A549 (cell line): ENCODE measurements around the gene JADE3. TPM values are rescaled to one million over a fixed set of nuclear protein-coding genes. Genes with fewer than 3 reads are reported as not detected.

ENCODE experiments used
- ATAC-seq, 2 experiments: fragments of 200-7000 bp in 1 of 2; fragments of >200 bp in 1 of 2; cut with Nextera tagmentation in 1 of 2; cut with Tn5 transposase in 1 of 2; 3 replicates each; pipeline versions ENCODE4 v1.8.0 to v1.9.1; 2018 to 2020; ENCODE audit warnings: mild to moderate bottlenecking in 1 of 2, moderate library complexity in 1 of 2
- CTCF ChIA-PET: fragments of 300-600 bp; sonication (Branson Sonifier 250); formaldehyde crosslinking; extraction: SDS; loops from one replicate; lab custom pipeline; 2021; ENCODE audit warnings: antibody characterized with exemption, inconsistent platforms; lab: Yijun Ruan, JAX
- POLR2A ChIA-PET: fragments of 350-600 bp; formaldehyde crosslinking; extraction: SDS; loops from one replicate; lab custom pipeline; 2021; ENCODE audit warnings: antibody characterized with exemption, inconsistent platforms; lab: Yijun Ruan, JAX
- DNase-seq, 2 experiments: peaks; one replicate each; pipeline versions ENCODE4 v3.0.0 to v3.0.0-alpha.2; 2011 to 2016; ENCODE audit warnings: low read depth in 1 of 2, low spot score in 1 of 2
- FAIRE-seq: peaks from 2 replicates; lab custom pipeline; 2011; peaks lifted over from hg19 to GRCh38; lab: Jason Lieb, UNC
- H3K27ac ChIP-seq, 2 experiments: fragments of >200 bp; sonication (Bioruptor Twin); formaldehyde crosslinking; 3 replicates each; pipeline ENCODE4 v1.5.1; 2016 to 2017
- H3K4me1 ChIP-seq: fragments of >200 bp; sonication (Bioruptor Twin); formaldehyde crosslinking; 3 replicates; pipeline ENCODE4 v1.6.1; 2016
- H3K4me2 ChIP-seq: fragments of >200 bp; sonication (Bioruptor Twin); formaldehyde crosslinking; 3 replicates; pipeline ENCODE4 v1.6.1; 2016
- H3K4me3 ChIP-seq: fragments of >200 bp; sonication (Bioruptor Twin); formaldehyde crosslinking; 3 replicates; pipeline ENCODE4 v1.5.1; 2016
- H3K9me3 ChIP-seq: fragments of >200 bp; sonication (Bioruptor Twin); formaldehyde crosslinking; 3 replicates; pipeline ENCODE4 v1.6.1; 2016
- BCL3 ChIP-seq: fragments of >200 bp; sonication (Bioruptor Twin); formaldehyde crosslinking; IDR thresholded peaks from 3 replicates; pipeline ENCODE4 v1.6.1; 2016
- CBX8 ChIP-seq: fragments of 200-600 bp; sonication (generic); IDR thresholded peaks from 2 replicates; pipeline ENCODE4 v1.6.1; 2016
- CEBPB ChIP-seq, 2 experiments: fragments of >200 bp in 1 of 2; sonication (Bioruptor Twin) in 1 of 2; formaldehyde crosslinking in 1 of 2; IDR thresholded peaks; 2 replicates each; pipeline ENCODE4 v1.6.1; 2012 to 2016
- CHD4 ChIP-seq: fragments of 200-600 bp; sonication (generic); IDR thresholded peaks from 2 replicates; pipeline ENCODE4 v1.6.1; 2016; ENCODE audit warnings: antibody characterized with exemption, mild to moderate bottlenecking, borderline replicate concordance
- CTCF ChIP-seq: fragments of >200 bp; sonication (Bioruptor Twin); formaldehyde crosslinking; IDR thresholded peaks from 3 replicates; pipeline ENCODE4 v1.5.1; 2016
- E2F6 ChIP-seq: IDR thresholded peaks from 2 replicates; pipeline ENCODE4 v1.6.1; 2012; ENCODE audit warnings: low read depth, borderline replicate concordance
- ELK1 ChIP-seq: fragments of 150-350 bp; IDR thresholded peaks from 2 replicates; pipeline ENCODE4 v1.6.1; 2014; ENCODE audit warnings: low read depth, mild to moderate bottlenecking, low read length
- ESRRA ChIP-seq: fragments of 150-350 bp; IDR thresholded peaks from 2 replicates; pipeline ENCODE4 v1.6.1; 2014; ENCODE audit warnings: mild to moderate bottlenecking, low read length, borderline replicate concordance
- FOSL2 ChIP-seq, 2 experiments: fragments of 450-650 bp in 1 of 2; fragments of >200 bp in 1 of 2; sonication (Bioruptor Twin) in 1 of 2; formaldehyde crosslinking; IDR thresholded peaks; 2 replicates each; pipeline versions ENCODE4 v1.5.0 to v1.6.1; 2016 to 2020; ENCODE audit warnings: mild to moderate bottlenecking in 1 of 2, moderate library complexity in 1 of 2
- HEYL ChIP-seq: fragments of 250-450 bp; sonication (Bioruptor Pico); IDR thresholded peaks from 2 replicates; pipeline ENCODE4 v1.8.0; 2021; ENCODE audit warnings: mild to moderate bottlenecking, moderate library complexity
- KDM1A ChIP-seq: fragments of 200-600 bp; sonication (generic); IDR thresholded peaks from 2 replicates; pipeline ENCODE4 v1.6.1; 2016; ENCODE audit warnings: low read depth, mild to moderate bottlenecking
- MAX ChIP-seq: IDR thresholded peaks from 2 replicates; pipeline ENCODE4 v1.6.1; 2012
- MAZ ChIP-seq: fragments of 150-350 bp; IDR thresholded peaks from 2 replicates; pipeline ENCODE4 v1.6.1; 2014; ENCODE audit warnings: antibody characterized with exemption, low read depth, low read length, borderline replicate concordance
- MYC ChIP-seq: IDR thresholded peaks from 2 replicates; pipeline ENCODE4 v1.6.1; 2012; ENCODE audit warnings: mild to moderate bottlenecking, inconsistent platforms, low read length, improper control_type of control experiment, borderline replicate concordance
- PBX3 ChIP-seq: IDR thresholded peaks from 2 replicates; pipeline ENCODE4 v1.6.1; 2012
- RAD21 ChIP-seq, 2 experiments: fragments of >200 bp in 1 of 2; sonication (Bioruptor Twin) in 1 of 2; formaldehyde crosslinking in 1 of 2; IDR thresholded peaks in 1 of 2; conservative IDR thresholded peaks in 1 of 2; 2 replicates in 1 of 2; 3 replicates in 1 of 2; pipeline ENCODE4 v1.6.1; 2012 to 2018; ENCODE audit warnings: inconsistent platforms in 1 of 2
- RARB ChIP-seq: fragments of 250-450 bp; sonication (Bioruptor Pico); IDR thresholded peaks from 2 replicates; pipeline ENCODE4 v1.8.0; 2021; ENCODE audit warnings: mild to moderate bottlenecking, moderate library complexity
- REST ChIP-seq: fragments of 200-600 bp; sonication (generic); IDR thresholded peaks from 2 replicates; pipeline ENCODE4 v1.6.1; 2016; ENCODE audit warnings: antibody characterized with exemption, mild to moderate bottlenecking, moderate library complexity
- RNF2 ChIP-seq: fragments of 200-600 bp; sonication (generic); IDR thresholded peaks from 2 replicates; pipeline ENCODE4 v1.6.1; 2016; ENCODE audit warnings: low read depth, mild to moderate bottlenecking, antibody characterized with exemption, moderate library complexity, borderline replicate concordance
- SMC3 ChIP-seq: fragments of >200 bp; sonication (Bioruptor Twin); formaldehyde crosslinking; IDR thresholded peaks from 3 replicates; pipeline ENCODE4 v1.6.1; 2018; ENCODE audit warnings: inconsistent platforms
- TP53 ChIP-seq: fragments of 250-450 bp; sonication (Bioruptor Pico); IDR thresholded peaks from 2 replicates; pipeline ENCODE4 v1.5.0; 2021; ENCODE audit warnings: mild to moderate bottlenecking, moderate library complexity
- ZC3H11A ChIP-seq: fragments of 450-650 bp; IDR thresholded peaks from 2 replicates; pipeline ENCODE4 v1.6.1; 2014; ENCODE audit warnings: antibody characterized with exemption, mild to moderate bottlenecking
- WGBS: methylation state at CpG from one replicate; pipeline ENCODE4 v1.1.6; 2017; ENCODE audit errors: missing lambda C conversion rate; 5-methylcytosine and 5-hydroxymethylcytosine counted together
- polyA plus RNA-seq, 4 experiments: library from polyadenylated mRNA; depleted of rRNA in 3 of 4; stranded (reverse); fragments of >200 nt; fragmentation: RNase III in 1 of 4; extraction: RNeasy Plus Mini Kit Qiagen cat#74134 plus additional on column Dnase treatment in 1 of 4; gene quantifications; 2 replicates in 3 of 4; 3 replicates in 1 of 4; pipeline ENCODE4 v1.2.3, GENCODE V29; 2011 to 2017

The JADE3 gene
- polyA plus RNA-seq, 2 of the 4 experiments (the other 2 are of a cell fraction) = 10.6 to 19.8 TPM

- WGBS = 89% methylated on average over 3 of the region's 3 CpGs
- DNase-seq = no peak
- H3K9me3 ChIP-seq = no peaks in the 10 kb centered on the region
- FAIRE-seq = peak; percentile 23
- H3K4me1 ChIP-seq = peaks cover 8% of the 10 kb centered on the region
- H3K27ac ChIP-seq = no peak overlapping the region
- TF ChIP-seq ELK1 (no peak), CEBPB (IDR thresholded peaks at IDR 0.05) (no peak), FOSL2 (IDR thresholded peaks at IDR 0.05) (no peak), FOSL2 (CRISPR knock-in tag; IDR thresholded peaks at IDR 0.05) (no peak), MYC (no peak), RARB (CRISPR knock-in tag) (no peak), KDM1A (no peak), RNF2 (no peak), CTCF (no peak), PBX3 (no peak), CBX8 (no peak), ESRRA (no peak), ZC3H11A (no peak), TP53 (no peak), REST (no peak)
- H3K4me3 ChIP-seq = no peak overlapping the region
- no peak overlapping the region for H3K4me2 ChIP-seq
- no peak for ATAC-seq
- POLR2A ChIA-PET = no interaction called here
- CTCF ChIA-PET = no interaction called here
These were observed 1.8 kb upstream of the JADE3 start for GRCh38 chrX:46910415-46910814.

GRCh38 chrX:46912603-46913491, 626 bp downstream of the JADE3 start:
- H3K9me3 ChIP-seq = no peaks in the 10 kb centered on the region
- ChIA-PET CTCF (interaction anchor here (0.6 to 3.8 kb wide), 30 partner anchors 10 to 604 kb away, joined by 3 to 22 read pairs (median 4); partner anchors contain the start of genes RP2 and SLC9A7), POLR2A (no interaction called here)
- TF ChIP-seq CHD4 (no peak), SMC3 (peak; percentile 65), RARB (CRISPR knock-in tag) (no peak), TP53 (no peak), HEYL (no peak), BCL3 (0 out of 3 replicates have a peak, but pooled peaks have one; percentile 3), ESRRA (no peak), MAZ (no peak), MAX (peak; percentile 45), E2F6 (peak; percentile 48), RAD21 (conservative IDR thresholded peaks at IDR 0.05 in 1 of 2, IDR thresholded peaks at IDR 0.05 in 1 of 2) (peak; percentile 42 to 56)

More at GRCh38 chrX:46912603-46913491, 626 bp downstream of the JADE3 start:
- FAIRE-seq (no peak), ATAC-seq (peak; percentile 89 to 90), DNase-seq (peak; percentile 68 to 75)
- Histone ChIP-seq H3K4me3 (peak overlapping the region; percentile 96), H3K4me2 (peak overlapping the region; percentile 93), H3K27ac (peak overlapping the region; percentile 88 to 96), H3K4me1 (peaks cover 8% of the 10 kb centered on the region)
- 0% methylated on average over 27 of the region's 109 CpGs for WGBS
